Ishikawa (cell line): Measurements from ENCODE around the gene ZBTB2.
A peak's percentile ranks its signal among the peaks of the same experiment; 100 is the strongest.

ENCODE experiments used
- CEBPB ChIP-seq: IDR thresholded peaks from 2 replicates; pipeline ENCODE4 v1.6.1; 2012
- CREB1 ChIP-seq: IDR thresholded peaks from 2 replicates; pipeline ENCODE4 v1.6.1; 2012; ENCODE audit warnings: low read depth
- EGR1 ChIP-seq: IDR thresholded peaks from 2 replicates; pipeline ENCODE4 v1.6.1; 2012
- EP300 ChIP-seq: IDR thresholded peaks from 2 replicates; pipeline ENCODE4 v1.6.1; 2012; ENCODE audit warnings: borderline replicate concordance
- FOXM1 ChIP-seq: IDR thresholded peaks from 2 replicates; pipeline ENCODE4 v1.6.1; 2012; ENCODE audit warnings: low read depth, borderline replicate concordance
- NFIC ChIP-seq: IDR thresholded peaks from 2 replicates; pipeline ENCODE4 v1.6.1; 2012
- RAD21 ChIP-seq: IDR thresholded peaks from 2 replicates; pipeline ENCODE4 v1.6.1; 2012; ENCODE audit warnings: low read depth
- TAF1 ChIP-seq: IDR thresholded peaks from 2 replicates; pipeline ENCODE4 v1.6.1; 2012; ENCODE audit warnings: low read depth, mild to moderate bottlenecking
- TCF12 ChIP-seq: IDR thresholded peaks from 2 replicates; pipeline ENCODE4 v1.6.1; 2012; ENCODE audit warnings: low read depth
- TEAD4 ChIP-seq: IDR thresholded peaks from 2 replicates; pipeline ENCODE4 v1.6.1; 2012
- YY1 ChIP-seq: IDR thresholded peaks from 2 replicates; pipeline ENCODE4 v1.6.1; 2012; ENCODE audit warnings: low read depth
- ZBTB7A ChIP-seq: IDR thresholded peaks from 2 replicates; pipeline ENCODE4 v1.6.1; 2012; ENCODE audit warnings: low read depth
- TF ChIP-seq, protein P1 (sequence below): IDR thresholded peaks from 2 replicates; pipeline ENCODE4 v1.6.1; 2012; ENCODE audit warnings: low read depth, mild to moderate bottlenecking
- TF ChIP-seq, protein P2 (sequence below): IDR thresholded peaks from 2 replicates; pipeline ENCODE4 v1.6.1; 2012
- TF ChIP-seq, protein P3 (sequence below): IDR thresholded peaks from 2 replicates; pipeline ENCODE4 v1.6.1; 2012

Gene ZBTB2

DNA sequence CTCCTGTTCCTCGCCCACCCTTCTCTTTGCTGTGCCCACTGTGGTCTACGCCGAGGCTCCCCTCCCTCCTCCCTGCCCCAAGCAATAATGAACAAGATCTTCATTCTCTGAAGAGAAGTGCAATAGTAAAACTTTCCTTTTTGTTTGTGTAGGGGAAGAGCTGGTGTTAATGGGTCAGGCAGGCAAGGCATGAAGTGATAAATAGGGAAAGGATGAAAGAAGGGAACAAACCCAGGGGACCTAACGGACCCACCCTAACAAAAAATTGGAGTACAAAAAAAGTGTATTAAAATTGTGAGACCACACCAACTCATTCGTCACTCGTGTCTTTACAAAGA lies 66.9 kb downstream of the ZBTB2 start:
- TF ChIP-seq RAD21 (no peak), ZBTB7A (no peak), NFIC (no peak), EGR1 (no peak), FOXM1 (no peak)
- TF ChIP-seq, protein P1, sequence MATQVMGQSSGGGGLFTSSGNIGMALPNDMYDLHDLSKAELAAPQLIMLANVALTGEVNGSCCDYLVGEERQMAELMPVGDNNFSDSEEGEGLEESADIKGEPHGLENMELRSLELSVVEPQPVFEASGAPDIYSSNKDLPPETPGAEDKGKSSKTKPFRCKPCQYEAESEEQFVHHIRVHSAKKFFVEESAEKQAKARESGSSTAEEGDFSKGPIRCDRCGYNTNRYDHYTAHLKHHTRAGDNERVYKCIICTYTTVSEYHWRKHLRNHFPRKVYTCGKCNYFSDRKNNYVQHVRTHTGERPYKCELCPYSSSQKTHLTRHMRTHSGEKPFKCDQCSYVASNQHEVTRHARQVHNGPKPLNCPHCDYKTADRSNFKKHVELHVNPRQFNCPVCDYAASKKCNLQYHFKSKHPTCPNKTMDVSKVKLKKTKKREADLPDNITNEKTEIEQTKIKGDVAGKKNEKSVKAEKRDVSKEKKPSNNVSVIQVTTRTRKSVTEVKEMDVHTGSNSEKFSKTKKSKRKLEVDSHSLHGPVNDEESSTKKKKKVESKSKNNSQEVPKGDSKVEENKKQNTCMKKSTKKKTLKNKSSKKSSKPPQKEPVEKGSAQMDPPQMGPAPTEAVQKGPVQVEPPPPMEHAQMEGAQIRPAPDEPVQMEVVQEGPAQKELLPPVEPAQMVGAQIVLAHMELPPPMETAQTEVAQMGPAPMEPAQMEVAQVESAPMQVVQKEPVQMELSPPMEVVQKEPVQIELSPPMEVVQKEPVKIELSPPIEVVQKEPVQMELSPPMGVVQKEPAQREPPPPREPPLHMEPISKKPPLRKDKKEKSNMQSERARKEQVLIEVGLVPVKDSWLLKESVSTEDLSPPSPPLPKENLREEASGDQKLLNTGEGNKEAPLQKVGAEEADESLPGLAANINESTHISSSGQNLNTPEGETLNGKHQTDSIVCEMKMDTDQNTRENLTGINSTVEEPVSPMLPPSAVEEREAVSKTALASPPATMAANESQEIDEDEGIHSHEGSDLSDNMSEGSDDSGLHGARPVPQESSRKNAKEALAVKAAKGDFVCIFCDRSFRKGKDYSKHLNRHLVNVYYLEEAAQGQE = no peak

DNA sequence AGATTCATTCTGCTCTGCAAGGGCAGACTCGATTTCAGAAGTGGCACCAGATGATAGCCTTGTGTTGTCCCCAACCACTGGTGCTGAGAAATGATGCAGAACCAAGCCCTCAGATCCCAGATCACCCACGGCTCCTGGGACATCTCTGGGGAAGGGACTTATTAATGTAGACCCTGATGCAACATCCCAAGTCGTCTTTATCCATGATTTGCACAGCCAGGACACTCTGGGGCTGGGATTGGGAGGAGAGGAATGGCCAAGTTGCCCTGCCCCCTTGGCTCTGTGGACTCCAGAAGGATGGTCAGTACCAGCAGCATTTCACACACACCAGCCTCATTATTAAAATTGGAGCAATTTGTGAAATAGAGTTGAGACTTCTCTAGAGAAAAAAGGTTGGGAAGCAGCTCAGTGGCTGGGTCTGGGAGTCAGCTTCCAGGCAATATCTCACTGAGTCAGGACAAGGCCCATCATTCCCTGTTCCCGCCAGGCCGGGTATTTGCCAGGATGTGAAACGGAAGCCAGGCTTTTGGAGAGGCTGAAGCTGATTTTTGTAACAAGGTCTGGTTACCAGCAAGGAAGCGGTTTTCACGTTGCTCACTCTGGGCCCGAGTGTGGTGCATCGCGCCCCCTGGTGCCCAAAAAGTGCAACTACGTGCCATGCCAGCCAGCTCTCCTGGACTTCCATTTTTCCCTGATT lies 67.4 kb downstream of the ZBTB2 start:
- no peak for TF ChIP-seq EP300
- TF ChIP-seq NFIC = no peak
- TF ChIP-seq, protein P2, sequence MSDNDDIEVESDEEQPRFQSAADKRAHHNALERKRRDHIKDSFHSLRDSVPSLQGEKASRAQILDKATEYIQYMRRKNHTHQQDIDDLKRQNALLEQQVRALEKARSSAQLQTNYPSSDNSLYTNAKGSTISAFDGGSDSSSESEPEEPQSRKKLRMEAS = peak; percentile 47
- TF ChIP-seq CREB1 = no peak
- TF ChIP-seq RAD21 = peak; percentile 97

DNA sequence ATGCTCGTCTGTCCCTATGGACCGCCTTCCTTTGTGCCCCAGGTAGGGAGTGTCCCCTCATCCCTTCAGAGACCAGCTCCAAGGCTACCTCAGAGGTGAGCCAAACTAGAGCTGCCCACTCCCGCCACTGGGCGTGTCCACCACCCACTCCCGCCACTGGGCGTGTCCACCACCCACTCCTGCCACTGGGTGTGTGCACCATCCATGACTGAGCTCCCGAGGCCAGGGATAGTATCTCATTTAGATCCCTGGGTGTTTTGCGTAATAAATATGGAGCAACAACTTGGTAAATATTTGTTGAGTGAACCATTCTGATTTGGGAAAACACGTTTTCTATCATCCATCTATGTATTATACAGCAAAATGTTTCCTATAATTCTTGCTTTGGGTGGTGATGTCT lies 68.8 kb downstream of the ZBTB2 start:
- TF ChIP-seq TAF1 (no peak), FOXM1 (no peak), TEAD4 (no peak), YY1 (no peak), TCF12 (no peak), ZBTB7A (no peak), RAD21 (no peak), CEBPB (no peak), EP300 (no peak), NFIC (no peak), EGR1 (no peak), CREB1 (no peak)
- TF ChIP-seq, protein P1 = no peak
- TF ChIP-seq, protein P2 = no peak
- TF ChIP-seq, protein P3, sequence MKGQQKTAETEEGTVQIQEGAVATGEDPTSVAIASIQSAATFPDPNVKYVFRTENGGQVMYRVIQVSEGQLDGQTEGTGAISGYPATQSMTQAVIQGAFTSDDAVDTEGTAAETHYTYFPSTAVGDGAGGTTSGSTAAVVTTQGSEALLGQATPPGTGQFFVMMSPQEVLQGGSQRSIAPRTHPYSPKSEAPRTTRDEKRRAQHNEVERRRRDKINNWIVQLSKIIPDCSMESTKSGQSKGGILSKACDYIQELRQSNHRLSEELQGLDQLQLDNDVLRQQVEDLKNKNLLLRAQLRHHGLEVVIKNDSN = no peak

DNA sequence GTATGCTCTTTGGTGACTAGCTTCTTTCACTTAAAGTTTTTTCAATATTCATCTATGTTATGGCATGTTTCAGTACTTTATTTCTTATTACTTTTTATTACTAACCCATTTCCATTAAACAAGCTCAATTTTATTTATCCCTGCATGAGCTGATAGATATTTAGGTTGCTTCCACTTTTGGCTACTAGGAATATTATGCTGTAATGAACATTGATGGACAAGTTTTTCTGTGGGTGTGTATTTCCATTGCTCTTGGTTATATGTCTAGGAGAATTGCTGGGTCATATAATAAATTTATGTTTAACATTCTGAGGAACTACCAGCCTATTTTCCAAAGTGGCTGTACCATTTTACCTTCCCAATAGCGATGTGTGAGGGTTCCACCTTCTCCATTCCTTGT lies 69.9 kb downstream of the ZBTB2 start:
- TF ChIP-seq ZBTB7A (no peak), RAD21 (no peak)

DNA sequence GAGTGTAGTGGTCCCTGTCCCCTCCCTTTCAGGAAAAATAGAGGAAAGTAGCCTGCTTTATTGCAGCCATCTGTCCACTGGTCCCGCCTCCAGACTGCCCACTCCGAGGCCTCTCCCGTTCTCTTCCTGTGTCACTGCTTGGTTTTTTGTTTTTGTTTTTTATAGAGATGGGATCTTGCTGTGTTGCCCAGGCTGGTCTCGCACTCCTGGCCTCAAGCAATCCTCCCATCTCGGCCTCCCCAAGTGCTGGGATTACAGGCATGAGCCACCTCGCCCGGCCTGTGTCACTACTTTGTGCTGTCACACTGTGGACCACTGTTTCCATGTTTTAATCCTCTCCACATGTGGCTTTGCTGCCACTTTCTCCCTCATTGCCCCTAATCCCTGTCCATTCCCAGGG lies 71.2 kb downstream of the ZBTB2 start:
- TF ChIP-seq TEAD4 (no peak), CEBPB (no peak), TCF12 (no peak), RAD21 (no peak), NFIC (no peak), YY1 (no peak), FOXM1 (no peak), ZBTB7A (no peak), EGR1 (no peak), CREB1 (no peak), EP300 (no peak)
- TF ChIP-seq, protein P3 = no peak
- TF ChIP-seq, protein P1 = no peak
- TF ChIP-seq, protein P2 = no peak
